Naive thymus-derived CD4-positive, alpha-beta T cell (primary cell): ENCODE results near the gene NRCAM. TPM values are rescaled to one million over a fixed set of nuclear protein-coding genes. Genes with fewer than 3 reads are reported as not detected.
A peak's percentile ranks its signal among the peaks of the same experiment; 100 is the strongest.

ENCODE experiments used
- ATAC-seq: fragments of 150-1000 bp; cut with Tn5 transposase; 2 replicates; pipeline ENCODE4 v1.10.0; 2021; ENCODE audit warnings: mild to moderate bottlenecking, moderate library complexity
- CTCF ChIA-PET: fragments of 350-600 bp; sonication (Branson Sonifier 250); formaldehyde crosslinking; loops from one replicate; lab custom pipeline; 2021; ENCODE audit warnings: antibody characterized with exemption; lab: Charles Lee
- POLR2A ChIA-PET: fragments of 350-600 bp; sonication (Branson Sonifier 250); formaldehyde crosslinking; loops from one replicate; lab custom pipeline; 2021; ENCODE audit warnings: antibody characterized with exemption, inconsistent platforms; lab: Charles Lee
- DNase-seq, 9 donors: peaks; one replicate each; pipeline versions ENCODE4 v3.0.0 to v3.0.0-alpha.2; 2020 to 2022; ENCODE audit warnings: mixed read lengths in 1 of 9
- H3K27ac ChIP-seq: one replicate; pipeline ENCODE4 v1.7.0; 2013; ENCODE audit warnings: mild to moderate bottlenecking, low read depth, low read length, moderate library complexity
- H3K27me3 ChIP-seq, 2 donors: one replicate each; pipeline ENCODE4 v1.7.0; 2013; ENCODE audit warnings: low read length in 2 of 2, mild to moderate bottlenecking in 2 of 2, moderate library complexity in 2 of 2; ENCODE audit not compliant: control insufficient read depth in 2 of 2, insufficient read depth in 2 of 2
- H3K36me3 ChIP-seq, 3 experiments: 1 replicate in 2 of 3; 2 replicates in 1 of 3; pipeline ENCODE4 v1.7.0; 2013; ENCODE audit warnings: low read length in 3 of 3, mild to moderate bottlenecking in 3 of 3, moderate library complexity in 1 of 3; ENCODE audit not compliant: insufficient read depth in 3 of 3, control insufficient read depth in 2 of 3
- H3K4me1 ChIP-seq, 2 donors: one replicate each; pipeline ENCODE4 v1.7.0; 2013; ENCODE audit warnings: low read length in 2 of 2, mild to moderate bottlenecking in 2 of 2, moderate library complexity in 1 of 2; ENCODE audit not compliant: control insufficient read depth in 2 of 2, insufficient read depth in 2 of 2
- H3K4me3 ChIP-seq: 2 replicates; pipeline ENCODE4 v1.7.0; 2013; ENCODE audit warnings: mild to moderate bottlenecking, low read length
- H3K9me3 ChIP-seq, 3 experiments: 1 replicate in 2 of 3; 2 replicates in 1 of 3; pipeline ENCODE4 v1.7.0; 2013; ENCODE audit warnings: low read length in 3 of 3; ENCODE audit not compliant: control insufficient read depth in 2 of 3
- H3K27ac Mint-ChIP-seq, 9 donors: one replicate each; pipeline ENCODE4 v1.8.0; 2020 to 2022; ENCODE audit warnings: mixed read lengths in 9 of 9, mild to moderate bottlenecking in 8 of 9, moderate library complexity in 5 of 9, inconsistent platforms in 2 of 9
- H3K27me3 Mint-ChIP-seq, 5 donors: one replicate each; pipeline ENCODE4 v1.8.0; 2021 to 2022; ENCODE audit warnings: mixed read lengths in 5 of 5, mild to moderate bottlenecking in 1 of 5
- H3K36me3 Mint-ChIP-seq, 5 donors: one replicate each; pipeline ENCODE4 v1.8.0; 2020 to 2022; ENCODE audit warnings: mixed read lengths in 5 of 5, mild to moderate bottlenecking in 3 of 5, inconsistent platforms in 1 of 5
- H3K4me1 Mint-ChIP-seq, 7 donors: one replicate each; pipeline ENCODE4 v1.8.0; 2020 to 2022; ENCODE audit warnings: mixed read lengths in 7 of 7, mild to moderate bottlenecking in 3 of 7, inconsistent platforms in 1 of 7
- H3K4me3 Mint-ChIP-seq, 10 donors: one replicate each; pipeline ENCODE4 v1.8.0; 2020 to 2022; ENCODE audit warnings: mild to moderate bottlenecking in 10 of 10, mixed read lengths in 10 of 10, moderate library complexity in 6 of 10, inconsistent platforms in 2 of 10
- H3K9me3 Mint-ChIP-seq, 11 donors: one replicate each; pipeline ENCODE4 v1.8.0; 2020 to 2022; ENCODE audit warnings: mixed read lengths in 11 of 11, mild to moderate bottlenecking in 4 of 11, inconsistent platforms in 1 of 11, moderate library complexity in 1 of 11
- intact Hi-C, 2 donors: fragments of 100-400 bp; cut with micrococcal nuclease; formaldehyde crosslinking; loops; one replicate each; pipeline ENCODE4 v1.15.1; 2023
- polyA plus RNA-seq, 2 donors: library from polyadenylated mRNA; unstranded; fragments of 300-500 nt; fragmentation: Illumina TruSeq; gene quantifications; one replicate each; pipeline ENCODE4 v1.2.3, GENCODE V29; 2021
- total RNA-seq, 6 experiments: library from RNA in 5 of 6; stranded (reverse) in 5 of 6; gene quantifications; 1 replicate in 5 of 6; 2 replicates in 1 of 6; pipeline ENCODE4 v1.2.3 and lab custom pipeline; 2021 to 2026

NRCAM gene
- total and polyA plus RNA-seq, 7 experiments from 2014 or later: 2.1 to 13.6 (median 6.4) TPM; not detected in 1

DNA sequence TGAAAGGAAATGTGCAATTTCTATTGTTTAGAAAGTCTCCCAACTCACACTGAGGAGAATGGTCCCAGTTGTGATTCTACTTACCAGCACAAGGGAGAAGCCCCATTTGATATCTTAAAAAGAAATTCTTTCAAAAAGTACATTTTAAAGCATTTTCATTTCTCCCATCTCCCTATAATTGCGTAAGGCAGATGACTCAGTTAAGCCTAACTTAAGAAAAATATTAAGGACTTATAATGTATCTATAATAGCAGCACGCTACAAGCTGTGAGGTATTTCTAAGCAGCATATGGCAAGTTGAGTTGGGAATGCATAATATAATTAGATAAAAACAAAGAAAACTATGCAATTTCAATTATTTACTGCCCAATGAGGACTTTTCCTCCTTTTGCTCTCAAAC is 8.5 kb upstream of the NRCAM start:
- Mint-ChIP-seq H3K36me3 (peaks cover 0 to 3% (median 0%) of the 10 kb centered on the region in 5 donors), H3K4me1 (peaks cover 0 to 90% (median 73%) of the 10 kb centered on the region in 7 donors)

DNA sequence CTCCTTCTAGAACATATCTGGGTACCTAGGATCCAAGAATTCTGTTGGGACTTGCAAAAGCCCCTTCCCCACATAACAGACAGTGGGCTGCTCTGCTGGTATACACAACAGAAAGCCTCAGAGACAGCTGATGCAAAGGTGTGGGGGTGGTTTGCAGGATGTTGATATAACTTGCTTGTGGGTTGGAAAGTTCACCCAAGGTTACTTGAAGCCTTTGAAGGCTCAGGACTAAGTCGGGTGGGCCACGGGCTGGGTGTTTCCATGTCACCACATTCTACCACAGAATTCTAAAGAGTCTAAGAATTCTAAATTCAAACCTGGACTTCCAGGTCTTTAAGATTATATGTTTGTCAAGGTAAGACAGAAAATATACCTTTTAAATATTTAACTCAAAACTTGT is 7.4 kb upstream of the NRCAM start:
- Mint-ChIP-seq H3K27ac (peak overlapping the region in 8 of 9 donors; percentile 68 to 97 (median 90)), H3K4me3 (peak overlapping the region in 9 of 10 donors; percentile 22 to 81 (median 70)), H3K36me3 (peaks cover 0 to 3% (median 0%) of the 10 kb centered on the region in 5 donors), H3K9me3 (peaks cover 0 to 7% (median 0%) of the 10 kb centered on the region in 11 donors), H3K4me1 (peaks cover 0 to 90% (median 71%) of the 10 kb centered on the region in 7 donors), H3K27me3 (peaks cover 2 to 21% (median 3%) of the 10 kb centered on the region in 5 donors)
- peak in 7 of 9 donors; percentile 62 to 80 (median 71) for DNase-seq
- Histone ChIP-seq H3K27me3 (no peaks in the 10 kb centered on the region), H3K4me3 (no peak overlapping the region), H3K27ac (peak overlapping the region; percentile 56), H3K4me1 (peaks cover 0 to 27% of the 10 kb centered on the region in 2 donors), H3K9me3 (no peaks in the 10 kb centered on the region), H3K36me3 (no peaks in the 10 kb centered on the region)
- peak; percentile 90 for ATAC-seq
- POLR2A ChIA-PET: interaction anchor here (1.7 kb wide), 1 partner anchor 62 kb away, joined by 8 read pairs; the partner anchor contains the start of gene PNPLA8
- CTCF ChIA-PET: no interaction called here
- intact Hi-C loops: loop anchor here in 1 of 2 donors (1.0 to 5.0 kb wide), 4 partner anchors 8 to 721 kb away; partner anchors contain the start of genes CBLL1, DNAJB9 and THAP5

More for the DNA sequence above, 8.5 kb upstream of the NRCAM start:
- POLR2A ChIA-PET: interaction anchor here (1.1 to 1.7 kb wide), 2 partner anchors 59 to 61 kb away, joined by 3 to 8 read pairs; partner anchors contain the start of gene PNPLA8
- Mint-ChIP-seq H3K27me3 (peaks cover 0 to 13% (median 0%) of the 10 kb centered on the region in 5 donors), H3K27ac (peak overlapping the region in 7 of 9 donors; percentile 75 to 97 (median 90)), H3K4me3 (peak overlapping the region in 5 of 10 donors; percentile 22 to 81 (median 74)), H3K9me3 (peaks cover 0 to 7% (median 0%) of the 10 kb centered on the region in 11 donors)
- no peak overlapping the region for H3K4me3 ChIP-seq
- H3K27me3 ChIP-seq: no peaks in the 10 kb centered on the region
- ATAC-seq: no peak
- no peaks in the 10 kb centered on the region for H3K36me3 ChIP-seq
- no peak overlapping the region for H3K27ac ChIP-seq
- H3K4me1 ChIP-seq: peaks cover 0 to 27% of the 10 kb centered on the region in 2 donors
- intact Hi-C loops: loop anchor here in 1 of 2 donors (5.0 kb wide), 1 partner anchor 722 kb away; the partner anchor contains the start of gene CBLL1
- DNase-seq: no peak
- no peaks in the 10 kb centered on the region for H3K9me3 ChIP-seq
- CTCF ChIA-PET: interaction anchor here (0.9 to 1.3 kb wide), 2 partner anchors 12 to 21 kb away, joined by 3 to 5 read pairs; no protein-coding TSS in a partner anchor

DNA sequence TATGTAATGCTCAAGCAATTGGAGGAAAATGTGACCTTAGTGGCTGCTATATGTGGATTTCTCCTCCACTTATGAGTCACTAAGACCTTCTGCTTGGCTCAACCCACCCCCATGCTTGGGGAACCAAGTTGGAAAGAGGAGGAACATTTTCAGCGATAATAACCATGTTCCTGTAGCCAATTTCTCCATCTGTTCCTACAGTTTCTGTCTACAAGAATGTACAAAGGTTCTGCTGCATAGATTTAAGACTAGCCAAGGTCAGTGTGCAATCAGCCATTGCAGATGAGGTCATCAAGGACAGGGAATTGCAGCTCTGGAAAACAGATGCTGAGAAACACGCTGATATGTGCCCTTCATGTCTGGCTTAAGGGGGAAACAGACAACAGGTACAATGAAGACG is 5.6 kb upstream of the NRCAM start:
- intact Hi-C loops: loop anchor here in 1 of 2 donors (2.0 to 5.0 kb wide), 3 partner anchors 107 to 720 kb away; partner anchors contain the start of genes CBLL1, DNAJB9 and THAP5
- Histone ChIP-seq H3K4me3 (no peak overlapping the region), H3K9me3 (no peaks in the 10 kb centered on the region), H3K36me3 (no peaks in the 10 kb centered on the region), H3K27me3 (no peaks in the 10 kb centered on the region), H3K4me1 (peaks cover 0 to 27% of the 10 kb centered on the region in 2 donors), H3K27ac (no peak overlapping the region)
- Mint-ChIP-seq H3K9me3 (peaks cover 0 to 7% (median 0%) of the 10 kb centered on the region in 11 donors), H3K4me3 (peak overlapping the region in 4 of 10 donors; percentile 17 to 74 (median 47)), H3K27ac (peak overlapping the region in 6 of 9 donors; percentile 16 to 89 (median 28)), H3K36me3 (peaks cover 0 to 3% (median 0%) of the 10 kb centered on the region in 5 donors), H3K27me3 (peaks cover 20 to 38% (median 21%) of the 10 kb centered on the region in 5 donors), H3K4me1 (peaks cover 2 to 90% (median 79%) of the 10 kb centered on the region in 7 donors)
- no peak for DNase-seq
- no peak for ATAC-seq
- ChIA-PET CTCF (interaction anchor here (1.2 to 1.6 kb wide), 2 partner anchors 8 to 34 kb away, joined by 3 to 5 read pairs; no protein-coding TSS in a partner anchor), POLR2A (interaction anchor here (0.7 to 2.0 kb wide), 2 partner anchors 9 to 108 kb away, joined by 3 to 5 read pairs; partner anchors contain the start of genes DNAJB9 and THAP5)

DNA sequence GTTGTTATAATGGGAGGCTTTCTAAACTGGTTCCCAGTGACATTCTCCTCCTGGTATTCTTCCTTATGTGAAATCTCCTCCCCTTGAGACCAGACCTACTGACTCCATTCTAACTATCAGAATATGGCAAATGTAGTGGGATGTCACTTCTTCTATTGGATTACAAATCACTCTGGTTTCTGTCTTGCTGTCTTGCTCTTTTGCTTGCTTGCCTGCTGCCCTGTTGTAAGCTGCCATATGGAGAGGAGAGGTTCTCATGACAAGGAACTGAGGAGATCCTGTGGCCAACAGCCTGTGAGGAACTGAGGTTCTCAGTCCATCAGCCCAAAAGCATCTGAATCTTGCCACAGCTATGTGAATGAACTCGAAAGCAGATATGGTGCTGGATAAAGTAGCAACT is 4.7 kb upstream of the NRCAM start:
- ChIA-PET POLR2A (interaction anchor here (1.0 to 2.0 kb wide), 3 partner anchors 10 to 65 kb away, joined by 3 to 5 read pairs (median 4); partner anchors contain the start of gene PNPLA8), CTCF (interaction anchor here (1.0 to 1.6 kb wide), 3 partner anchors 7 to 35 kb away, joined by 3 to 5 read pairs (median 3); no protein-coding TSS in a partner anchor)
- H3K4me3 ChIP-seq: no peak overlapping the region
- Mint-ChIP-seq H3K4me3 (no peak overlapping the region), H3K27me3 (peaks cover 22 to 40% (median 23%) of the 10 kb centered on the region in 5 donors), H3K36me3 (peaks cover 0 to 3% (median 0%) of the 10 kb centered on the region in 5 donors), H3K4me1 (peaks cover 5 to 86% (median 73%) of the 10 kb centered on the region in 7 donors), H3K27ac (peak overlapping the region in 6 of 9 donors; percentile 6 to 89 (median 17)), H3K9me3 (peaks cover 0 to 7% (median 0%) of the 10 kb centered on the region in 11 donors)
- H3K36me3 ChIP-seq: peaks cover 0 to 1% (median 0%) of the 10 kb centered on the region in 3 experiments
- H3K27me3 ChIP-seq: no peaks in the 10 kb centered on the region
- DNase-seq: no peak
- intact Hi-C loops: loop anchor here in 1 of 2 donors (2.0 to 5.0 kb wide), 2 partner anchors 280 to 719 kb away; partner anchors contain the start of gene CBLL1
- no peak overlapping the region for H3K27ac ChIP-seq
- ATAC-seq: no peak
- no peaks in the 10 kb centered on the region for H3K9me3 ChIP-seq
- peaks cover 0 to 27% of the 10 kb centered on the region in 2 donors for H3K4me1 ChIP-seq

DNA sequence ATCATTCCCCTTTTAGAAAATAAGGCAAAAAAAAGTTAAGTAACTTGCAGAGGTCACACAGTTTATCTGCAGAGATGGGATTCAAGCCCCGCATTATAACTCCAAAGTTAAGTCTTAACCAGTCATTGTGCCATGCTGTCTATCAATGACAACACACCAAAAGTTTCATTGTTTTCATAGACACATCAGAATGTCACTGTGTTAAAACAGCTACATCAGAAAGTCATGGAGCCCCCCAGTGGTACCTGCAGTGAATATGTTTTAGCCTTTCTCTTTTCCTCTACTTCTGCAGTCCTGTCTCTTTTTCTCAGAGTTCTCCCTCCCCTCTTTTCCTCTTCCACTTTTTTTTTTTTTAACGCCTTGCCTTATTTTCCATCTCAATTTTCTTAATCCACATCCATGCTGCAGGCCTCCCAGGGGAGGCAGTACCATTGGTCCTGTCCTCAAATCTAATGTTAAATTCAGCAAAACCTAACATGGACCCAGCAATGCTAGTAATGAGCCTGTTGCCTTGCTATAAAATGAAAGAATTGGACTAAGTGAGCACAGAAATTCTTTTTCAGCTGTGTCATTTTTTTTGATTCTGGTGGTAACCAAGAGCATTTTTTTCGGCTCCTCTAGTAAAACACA is 3.8 kb upstream of the NRCAM start:
- no peaks in the 10 kb centered on the region for H3K9me3 ChIP-seq
- peaks cover 0 to 4% (median 0%) of the 10 kb centered on the region in 3 experiments for H3K36me3 ChIP-seq
- peak overlapping the region in 7 of 9 donors; percentile 2 to 68 (median 19) for H3K27ac Mint-ChIP-seq
- ChIA-PET CTCF (interaction anchor here (0.7 to 1.7 kb wide), 5 partner anchors 10 to 521 kb away, joined by 3 to 19 read pairs (median 8); no protein-coding TSS in a partner anchor), POLR2A (interaction anchor here (0.6 to 2.0 kb wide), 5 partner anchors 10 to 66 kb away, joined by 3 to 5 read pairs (median 4); partner anchors contain the start of gene PNPLA8)
- peaks cover 22 to 42% (median 23%) of the 10 kb centered on the region in 5 donors for H3K27me3 Mint-ChIP-seq
- H3K27ac ChIP-seq: no peak overlapping the region
- H3K4me3 ChIP-seq: no peak overlapping the region
- DNase-seq: peak in 5 of 9 donors; percentile 15 to 40 (median 26)
- peak; percentile 28 for ATAC-seq
- peaks cover 0 to 7% (median 0%) of the 10 kb centered on the region in 11 donors for H3K9me3 Mint-ChIP-seq
- no peaks in the 10 kb centered on the region for H3K27me3 ChIP-seq
- peak overlapping the region in 1 of 10 donors; percentile 4 for H3K4me3 Mint-ChIP-seq
- H3K4me1 ChIP-seq: peaks cover 0 to 23% of the 10 kb centered on the region in 2 donors
- H3K36me3 Mint-ChIP-seq: peaks cover 0 to 3% (median 0%) of the 10 kb centered on the region in 5 donors
- intact Hi-C loops: loop anchor here in 1 of 2 donors (2.0 to 5.0 kb wide), 2 partner anchors 279 to 718 kb away; partner anchors contain the start of gene CBLL1
- H3K4me1 Mint-ChIP-seq: peaks cover 5 to 77% (median 64%) of the 10 kb centered on the region in 7 donors
